ENCODE results near the gene PITPNC1.

GRCh38 chr17:67488161-67488560 lies 111.1 kb downstream of the PITPNC1 start:
- no peak for TF ChIP-seq CTCF (IDR thresholded peaks at IDR 0.05)
- TF ChIP-seq POLR2A (IDR thresholded peaks at IDR 0.05) = no peak
